Measurements from ENCODE around the gene CXCL6.

Gene CXCL6

DNA sequence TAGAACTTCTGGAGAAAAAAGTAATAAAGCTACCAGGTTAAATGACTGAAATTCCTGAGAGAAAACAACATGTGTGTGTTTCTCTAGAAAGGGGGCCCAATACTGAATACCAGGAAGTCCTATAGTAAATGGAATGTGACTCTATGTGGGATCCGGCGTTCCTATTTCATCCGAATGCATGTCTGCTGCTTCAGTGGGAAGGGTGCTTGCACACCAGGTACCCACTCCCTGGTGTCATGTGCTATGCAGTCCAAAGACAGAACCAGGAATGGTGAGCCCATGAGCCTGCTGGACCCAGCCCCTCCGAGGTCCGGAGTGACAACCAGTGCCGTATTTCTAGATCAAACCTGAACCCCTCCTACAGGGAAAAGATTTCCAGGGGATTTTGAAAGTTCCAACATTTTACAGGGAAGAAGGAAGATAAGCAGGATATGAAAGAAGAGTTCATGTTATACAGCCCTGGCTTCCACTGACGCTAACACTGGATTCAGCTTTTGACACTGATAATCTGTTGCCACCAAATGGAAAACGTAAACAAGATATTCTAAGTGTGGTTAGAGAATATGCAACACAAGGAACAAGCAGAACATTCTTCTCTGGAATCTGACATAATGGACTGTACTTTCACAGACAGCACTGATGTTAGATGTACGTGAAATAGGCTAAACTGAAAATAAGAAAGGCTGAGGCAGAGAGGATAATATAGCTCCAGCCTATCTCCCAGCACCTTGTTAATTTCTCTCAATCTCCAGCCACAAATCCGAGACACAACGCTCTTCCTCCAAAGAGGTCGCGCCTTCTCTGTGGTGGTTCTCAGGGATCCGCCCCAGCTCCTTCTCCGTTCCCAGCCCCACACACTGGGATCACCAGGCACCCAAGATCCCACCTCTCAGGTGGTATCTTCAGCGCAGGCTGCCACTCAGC lies 32.0 kb downstream of the CXCL6 start:
- DNase-seq (ENCODE audit: low read depth) = no peak

DNA sequence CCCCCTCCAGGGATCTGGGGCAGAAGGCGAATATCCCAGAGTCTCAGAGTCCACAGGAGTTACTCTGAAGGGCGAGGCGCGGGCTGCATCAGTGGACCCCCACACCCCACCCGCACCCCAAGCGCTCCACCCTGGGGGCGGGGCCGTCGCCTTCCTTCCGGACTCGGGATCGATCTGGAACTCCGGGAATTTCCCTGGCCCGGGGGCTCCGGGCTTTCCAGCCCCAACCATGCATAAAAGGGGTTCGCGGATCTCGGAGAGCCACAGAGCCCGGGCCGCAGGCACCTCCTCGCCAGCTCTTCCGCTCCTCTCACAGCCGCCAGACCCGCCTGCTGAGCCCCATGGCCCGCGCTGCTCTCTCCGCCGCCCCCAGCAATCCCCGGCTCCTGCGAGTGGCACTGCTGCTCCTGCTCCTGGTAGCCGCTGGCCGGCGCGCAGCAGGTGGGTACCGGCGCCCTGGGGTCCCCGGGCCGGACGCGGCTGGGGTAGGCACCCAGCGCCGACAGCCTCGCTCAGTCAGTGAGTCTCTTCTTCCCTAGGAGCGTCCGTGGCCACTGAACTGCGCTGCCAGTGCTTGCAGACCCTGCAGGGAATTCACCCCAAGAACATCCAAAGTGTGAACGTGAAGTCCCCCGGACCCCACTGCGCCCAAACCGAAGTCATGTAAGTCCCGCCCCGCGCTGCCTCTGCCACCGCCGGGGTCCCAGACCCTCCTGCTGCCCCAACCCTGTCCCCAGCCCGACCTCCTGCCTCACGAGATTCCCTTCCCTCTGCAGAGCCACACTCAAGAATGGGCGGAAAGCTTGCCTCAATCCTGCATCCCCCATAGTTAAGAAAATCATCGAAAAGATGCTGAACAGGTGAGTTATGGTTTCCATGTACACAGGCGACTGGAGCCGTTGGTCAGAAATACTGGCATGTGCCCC lies 32.9 kb downstream of the CXCL6 start, which contains the start of gene CXCL1:
Gene CXCL1 (plus strand): TSS at position 264 of the 926 bp plus-strand sequence. CDS start 78 bp downstream, at position 342.
- DNase-seq (ENCODE audit: low read depth) = no peak

- DNase-seq (ENCODE audit: low read depth) = no peak
Observed at GRCh38 chr4:73870260-73870659, 33.8 kb downstream of the CXCL6 start.

- DNase-seq (ENCODE audit: low read depth) = no peak
Observed at GRCh38 chr4:73870768-73871167, 34.3 kb downstream of the CXCL6 start.

- DNase-seq (ENCODE audit: low read depth) = no peak
Observed at GRCh38 chr4:73871511-73872310, 35.2 kb downstream of the CXCL6 start.

GRCh38 chr4:73872316-73873108 lies 36.0 kb downstream of the CXCL6 start:
- DNase-seq (ENCODE audit: low read depth) = no peak

- no peak for DNase-seq (ENCODE audit: low read depth)
Observed at GRCh38 chr4:73874386-73874785, 37.9 kb downstream of the CXCL6 start.

DNA sequence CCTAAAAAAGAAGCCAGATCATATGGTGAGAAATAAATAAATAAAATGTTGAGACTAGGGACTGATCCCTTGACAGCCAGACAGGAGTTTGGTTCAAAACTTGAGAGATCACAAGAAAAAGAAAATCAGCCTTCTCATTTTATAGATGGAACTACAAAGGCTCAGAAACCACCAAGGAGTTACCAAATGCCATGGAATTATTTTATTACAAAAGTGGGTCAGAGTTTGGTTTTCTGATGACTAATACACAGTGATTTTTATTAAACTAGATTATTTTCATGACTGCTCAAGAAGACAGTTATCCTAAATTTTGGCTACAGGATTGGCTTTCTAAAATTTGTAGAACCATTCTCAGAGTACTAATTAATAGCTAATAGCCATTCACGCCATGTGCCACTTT lies 38.9 kb downstream of the CXCL6 start:
- no peak for DNase-seq (ENCODE audit: low read depth)

GRCh38 chr4:73883306-73883705 lies 46.8 kb downstream of the CXCL6 start:
- DNase-seq (ENCODE audit: low read depth) = no peak

DNA sequence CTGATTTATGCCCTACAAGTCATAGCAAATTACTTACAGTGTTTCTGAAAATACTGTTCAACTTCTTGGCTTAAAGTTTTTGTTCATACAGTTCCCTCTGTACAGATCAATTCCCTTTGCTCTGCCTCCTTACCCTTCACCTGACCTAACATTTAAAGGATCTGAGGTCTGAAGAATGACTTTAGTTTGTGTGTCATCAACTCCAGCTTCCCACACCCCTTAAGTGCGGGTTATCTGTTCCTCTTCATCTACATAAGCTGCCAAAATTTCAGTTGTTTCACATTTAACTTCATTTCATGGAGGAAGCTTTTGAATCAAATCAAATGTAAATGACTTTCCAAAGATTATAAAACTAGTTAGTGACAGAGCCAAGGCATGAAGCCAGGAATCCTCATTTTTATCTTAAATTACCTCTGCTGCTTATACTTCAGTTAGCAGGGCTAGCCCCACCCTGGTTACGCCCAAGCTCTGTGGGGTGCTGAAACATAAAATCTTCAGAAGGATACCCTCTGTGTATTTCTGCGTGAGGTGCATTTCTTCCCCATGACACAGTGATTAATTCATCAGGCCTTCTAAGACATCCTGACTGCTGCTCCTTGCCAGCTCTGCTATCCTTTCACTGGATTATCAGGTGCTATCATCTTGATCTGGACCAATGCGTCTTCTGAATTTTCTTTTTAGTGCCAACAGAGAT lies 49.2 kb downstream of the CXCL6 start:
- DNase-seq (ENCODE audit: low read depth) = no peak
